Epithelial cell of proximal tubule (primary cell): ENCODE measurements around the gene FOXL3. TPM values are rescaled to one million over a fixed set of nuclear protein-coding genes. Genes with fewer than 3 reads are reported as not detected.

Experiments used
- DNase-seq: peaks from one replicate; pipeline ENCODE4 v3.0.0-alpha.2; 2011; ENCODE audit warnings: low read depth
- H3K4me3 ChIP-seq: 2 replicates; pipeline ENCODE4 v1.5.1; 2011; ENCODE audit warnings: low read depth, mild to moderate bottlenecking, low read length
- CTCF ChIP-seq: conservative IDR thresholded peaks from 2 replicates; pipeline ENCODE4 v1.5.1; 2012; ENCODE audit warnings: low read depth, mild to moderate bottlenecking, low read length
- total RNA-seq: library from RNA; depleted of rRNA; stranded (reverse); fragments of >200 nt; gene quantifications from 2 replicates; pipeline ENCODE4 v1.2.3, GENCODE V29; 2015

FOXL3 gene
- total RNA-seq, 1 donor from 2014 or later: not detected

- TF ChIP-seq CTCF: no peak
- H3K4me3 ChIP-seq: no peak overlapping the region
- no peak for DNase-seq
Observed at GRCh38 chr7:300048-300447, 10.1 kb downstream of the FOXL3 start.

- DNase-seq: no peak
- TF ChIP-seq CTCF: no peak
- H3K4me3 ChIP-seq: no peak overlapping the region
Observed at GRCh38 chr7:300546-301290, 10.7 kb downstream of the FOXL3 start.

GRCh38 chr7:301291-302053, 11.5 kb downstream of the FOXL3 start:
- TF ChIP-seq CTCF: no peak
- H3K4me3 ChIP-seq: no peak overlapping the region
- DNase-seq: no peak

- TF ChIP-seq CTCF: no peak
- no peak for DNase-seq
- H3K4me3 ChIP-seq: no peak overlapping the region
Observed at GRCh38 chr7:302054-302992, 12.4 kb downstream of the FOXL3 start.

- no peak for DNase-seq
- TF ChIP-seq CTCF: no peak
- H3K4me3 ChIP-seq: no peak overlapping the region
Observed at GRCh38 chr7:303425-303824, 13.5 kb downstream of the FOXL3 start.

GRCh38 chr7:303884-304573, 14.1 kb downstream of the FOXL3 start:
- no peak for DNase-seq
- no peak for TF ChIP-seq CTCF
- no peak overlapping the region for H3K4me3 ChIP-seq
